Activated CD8-positive, alpha-beta T cell treated with anti-CD3 and anti-CD28 coated beads for 36 hours (primary cell): ENCODE measurements around the gene CDC42EP4. TPM values are rescaled to one million over a fixed set of nuclear protein-coding genes. Genes with fewer than 3 reads are reported as not detected.

Experiments
- ATAC-seq: fragments of 200-7000 bp; cut with Tn5 transposase; one replicate; pipeline ENCODE4 v1.10.0; 2021; ENCODE audit warnings: mild to moderate bottlenecking, moderate library complexity
- CTCF ChIA-PET: fragments of 350-600 bp; sonication (Branson Sonifier 250); formaldehyde crosslinking; loops from one replicate; lab custom pipeline; 2021; ENCODE audit warnings: antibody characterized with exemption; lab: Charles Lee
- POLR2A ChIA-PET: fragments of 350-600 bp; sonication (Branson Sonifier 250); formaldehyde crosslinking; loops from one replicate; lab custom pipeline; 2021; ENCODE audit warnings: antibody characterized with exemption; lab: Charles Lee
- DNase-seq: peaks from one replicate; pipeline ENCODE4 v3.0.0-alpha.2; 2020
- H3K27ac Mint-ChIP-seq: one replicate; pipeline ENCODE4 v1.8.0; 2021; ENCODE audit warnings: mild to moderate bottlenecking, mixed read lengths
- H3K27me3 Mint-ChIP-seq: one replicate; pipeline ENCODE4 v1.8.0; 2021; ENCODE audit warnings: mixed read lengths
- H3K36me3 Mint-ChIP-seq: one replicate; pipeline ENCODE4 v1.8.0; 2021; ENCODE audit warnings: low read depth, mixed read lengths
- H3K4me1 Mint-ChIP-seq: one replicate; pipeline ENCODE4 v1.8.0; 2021; ENCODE audit warnings: low read depth, mixed read lengths
- H3K4me3 Mint-ChIP-seq: one replicate; pipeline ENCODE4 v1.8.0; 2021; ENCODE audit warnings: mild to moderate bottlenecking, moderate library complexity, mixed read lengths
- H3K9me3 Mint-ChIP-seq: one replicate; pipeline ENCODE4 v1.8.0; 2021; ENCODE audit warnings: mixed read lengths
- CTCF ChIP-seq: fragments of 200-600 bp; IDR thresholded peaks from one replicate; pipeline ENCODE4 v1.8.0; 2022; ENCODE audit warnings: antibody characterized with exemption, mild to moderate bottlenecking
- intact Hi-C: fragments of 100-400 bp; cut with micrococcal nuclease; formaldehyde crosslinking; loops from one replicate; pipeline ENCODE4 v1.10.0; 2022
- total RNA-seq, 2 experiments: library from RNA; stranded (reverse); gene quantifications; one replicate each; pipeline ENCODE4 v1.2.3, GENCODE V29; 2021

CDC42EP4 gene
- total RNA-seq, 2 experiments from 2014 or later = 0.72 to 1.1 TPM

DNA sequence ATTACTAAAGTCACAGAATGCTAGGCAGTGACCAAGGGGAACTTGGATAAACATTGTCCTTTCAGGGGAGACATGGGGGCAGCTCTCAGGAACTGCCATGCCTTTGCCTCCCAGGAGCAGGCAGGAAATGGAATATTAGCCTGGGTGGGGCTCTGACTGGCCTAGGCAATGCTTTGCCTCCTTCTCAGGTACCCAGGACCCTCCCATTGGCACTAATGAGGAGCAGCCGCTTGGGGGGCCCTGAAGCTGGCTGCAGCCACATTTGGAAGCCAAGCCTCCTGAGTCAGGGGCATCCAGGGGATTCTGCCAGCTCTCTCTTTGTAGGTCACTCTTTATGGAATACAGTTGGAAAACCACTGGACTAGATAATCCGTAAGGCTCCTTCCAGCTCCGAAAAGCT is 55.6 kb downstream of the CDC42EP4 start:
- Mint-ChIP-seq H3K27me3 (no peaks in the 10 kb centered on the region), H3K27ac (no peak overlapping the region), H3K36me3 (no peaks in the 10 kb centered on the region), H3K9me3 (no peaks in the 10 kb centered on the region), H3K4me3 (no peak overlapping the region), H3K4me1 (peaks cover 4% of the 10 kb centered on the region)
- POLR2A ChIA-PET = interaction anchor here (0.6 kb wide), 1 partner anchor 115 kb away, joined by 3 read pairs; no protein-coding TSS in a partner anchor
- CTCF ChIA-PET = interaction anchor here (1.0 to 11.5 kb wide), 14 partner anchors 9 to 532 kb away, joined by 3 to 157 read pairs (median 8); a partner anchor contains a TSS
- ATAC-seq (no peak), DNase-seq (no peak)
- TF ChIP-seq CTCF = no peak
- intact Hi-C loops = loop anchor here (1.0 kb wide), 1 partner anchor 114 kb away; no protein-coding TSS in a partner anchor

GRCh38 chr17:73255671-73256181 is 56.1 kb downstream of the CDC42EP4 start:
- ChIA-PET POLR2A (no interaction called here), CTCF (interaction anchor here (0.6 to 11.5 kb wide), 27 partner anchors 10 to 536 kb away, joined by 3 to 157 read pairs (median 4); a partner anchor contains a TSS)
- H3K4me3 Mint-ChIP-seq = no peak overlapping the region
- intact Hi-C loops = loop anchor here (1.0 kb wide), 1 partner anchor 115 kb away; no protein-coding TSS in a partner anchor
- H3K4me1 Mint-ChIP-seq = peaks cover 4% of the 10 kb centered on the region
- TF ChIP-seq CTCF = peak; percentile 99
- no peaks in the 10 kb centered on the region for H3K9me3 Mint-ChIP-seq
- DNase-seq (peak; percentile 73), ATAC-seq (peak; percentile 87)
- H3K27me3 Mint-ChIP-seq = no peaks in the 10 kb centered on the region
- no peaks in the 10 kb centered on the region for H3K36me3 Mint-ChIP-seq
- H3K27ac Mint-ChIP-seq = no peak overlapping the region

GRCh38 chr17:73251871-73252270 is 59.9 kb downstream of the CDC42EP4 start:
- ChIA-PET CTCF (interaction anchor here (11.5 kb wide), 1 partner anchor 119 kb away, joined by 157 read pairs; no protein-coding TSS in a partner anchor), POLR2A (no interaction called here)
- Mint-ChIP-seq H3K4me1 (peaks cover 4% of the 10 kb centered on the region), H3K9me3 (no peaks in the 10 kb centered on the region), H3K4me3 (no peak overlapping the region), H3K36me3 (no peaks in the 10 kb centered on the region), H3K27ac (no peak overlapping the region), H3K27me3 (no peaks in the 10 kb centered on the region)
- no peak for DNase-seq
- intact Hi-C loops = no loop called here
- ATAC-seq = no peak
- no peak for TF ChIP-seq CTCF

DNA sequence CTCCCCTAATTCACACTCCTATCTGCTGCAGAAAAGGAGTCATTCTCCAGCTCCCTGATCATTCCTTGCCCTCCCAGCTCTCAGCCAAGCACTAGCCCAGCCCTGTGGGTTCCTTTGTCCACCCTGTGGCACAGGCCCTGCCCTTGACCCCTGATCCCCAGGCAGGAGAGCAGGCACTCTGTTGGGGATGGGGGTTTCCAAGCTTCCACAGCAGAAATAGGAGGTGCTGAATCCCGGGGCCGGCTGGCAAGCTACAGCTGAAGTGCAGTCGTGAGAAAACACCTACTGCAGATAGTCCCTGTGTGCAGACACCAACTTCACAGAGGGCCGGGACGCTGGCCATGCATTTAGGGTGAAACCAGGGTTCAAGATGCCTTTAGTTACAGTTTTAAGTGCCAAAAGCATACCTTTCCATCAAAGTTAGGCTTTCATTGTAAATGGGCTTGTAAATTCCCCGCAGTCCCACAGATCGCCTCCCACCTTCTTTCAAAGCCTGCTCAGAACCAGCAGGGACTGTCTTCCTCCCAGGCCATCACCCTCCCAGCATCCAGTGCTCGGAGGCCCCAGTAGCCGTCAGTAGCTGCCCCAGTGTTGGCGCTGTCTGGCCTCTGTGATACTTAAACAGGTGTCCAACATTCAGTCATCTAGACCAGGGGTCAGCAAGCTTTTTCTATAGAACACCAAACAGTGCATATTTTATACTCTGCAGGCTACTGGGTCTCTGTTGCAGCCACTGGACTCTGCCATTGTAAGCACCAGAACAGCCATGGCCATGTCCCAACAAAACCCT is 60.8 kb downstream of the CDC42EP4 start:
- ChIA-PET CTCF (interaction anchor here (1.0 to 2.3 kb wide), 3 partner anchors 60 to 694 kb away, joined by 3 to 8 read pairs (median 3); no protein-coding TSS in a partner anchor), POLR2A (interaction anchor here (1.2 kb wide), 1 partner anchor 13 kb away, joined by 3 read pairs; no protein-coding TSS in a partner anchor)
- intact Hi-C loops = no loop called here
- DNase-seq (no peak), ATAC-seq (no peak)
- no peaks in the 10 kb centered on the region for H3K36me3 Mint-ChIP-seq
- H3K27ac Mint-ChIP-seq = no peak overlapping the region
- H3K27me3 Mint-ChIP-seq = no peaks in the 10 kb centered on the region
- H3K4me1 Mint-ChIP-seq = peaks cover 4% of the 10 kb centered on the region
- H3K9me3 Mint-ChIP-seq = no peaks in the 10 kb centered on the region
- TF ChIP-seq CTCF = no peak
- H3K4me3 Mint-ChIP-seq = no peak overlapping the region
